Muscle layer of colon (tissue), 2 donors: Measurements from ENCODE around the gene DNER.
A peak's percentile ranks its signal among the peaks of the same experiment; 100 is the strongest.

ENCODE experiments used
- H3K27ac ChIP-seq: one replicate; pipeline ENCODE4 v1.7.0; 2013; ENCODE audit warnings: low read depth, mild to moderate bottlenecking, low read length, moderate library complexity
- H3K27me3 ChIP-seq, 2 donors: one replicate each; pipeline ENCODE4 v1.7.0; 2013; ENCODE audit warnings: low read length in 2 of 2, mild to moderate bottlenecking in 2 of 2; ENCODE audit not compliant: insufficient read depth in 2 of 2, control insufficient read depth in 1 of 2
- H3K36me3 ChIP-seq: one replicate; pipeline ENCODE4 v1.7.0; 2013; ENCODE audit warnings: mild to moderate bottlenecking, low read length; ENCODE audit not compliant: insufficient read depth
- H3K4me1 ChIP-seq: one replicate; pipeline ENCODE4 v1.7.0; 2013; ENCODE audit warnings: mild to moderate bottlenecking, low read length; ENCODE audit not compliant: insufficient read depth
- H3K4me3 ChIP-seq, 2 donors: one replicate each; pipeline ENCODE4 v1.7.0; 2013; ENCODE audit warnings: low read length in 2 of 2, low read depth in 1 of 2, mild to moderate bottlenecking in 1 of 2, moderate library complexity in 1 of 2
- H3K9ac ChIP-seq: one replicate; pipeline ENCODE4 v1.7.0; 2013; ENCODE audit warnings: low read length
- H3K9me3 ChIP-seq: one replicate; pipeline ENCODE4 v1.7.0; 2013; ENCODE audit warnings: mild to moderate bottlenecking, low read length
- donor health status: abdominal sarcoma.
- donor health status: Adenocarcinoma of cecum.

DNER gene

DNA sequence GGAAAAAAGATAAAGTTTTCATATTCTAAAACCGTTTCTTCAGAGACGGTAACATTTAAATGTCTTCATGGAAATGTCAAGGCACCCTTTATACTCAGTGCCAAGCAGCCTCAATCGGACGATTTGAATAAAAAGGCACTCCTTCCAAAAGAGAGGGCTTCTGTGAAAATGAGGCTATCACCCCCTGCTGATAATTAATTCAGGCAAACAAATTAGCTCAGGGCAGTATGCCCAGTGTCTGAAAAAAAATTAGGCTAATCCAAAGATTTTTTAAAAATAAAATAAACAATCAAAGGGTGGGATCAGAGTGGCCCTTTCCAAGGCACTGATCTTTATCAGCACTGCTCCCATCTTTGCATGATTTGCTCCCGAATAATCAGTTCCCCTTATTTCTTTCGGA is 292.3 kb downstream of the DNER start:
- Histone ChIP-seq H3K27me3 (no peaks in the 10 kb centered on the region), H3K9ac (no peak overlapping the region), H3K36me3 (no peaks in the 10 kb centered on the region), H3K4me1 (peaks cover 8% of the 10 kb centered on the region), H3K4me3 (no peak overlapping the region), H3K9me3 (no peaks in the 10 kb centered on the region), H3K27ac (no peak overlapping the region)

DNA sequence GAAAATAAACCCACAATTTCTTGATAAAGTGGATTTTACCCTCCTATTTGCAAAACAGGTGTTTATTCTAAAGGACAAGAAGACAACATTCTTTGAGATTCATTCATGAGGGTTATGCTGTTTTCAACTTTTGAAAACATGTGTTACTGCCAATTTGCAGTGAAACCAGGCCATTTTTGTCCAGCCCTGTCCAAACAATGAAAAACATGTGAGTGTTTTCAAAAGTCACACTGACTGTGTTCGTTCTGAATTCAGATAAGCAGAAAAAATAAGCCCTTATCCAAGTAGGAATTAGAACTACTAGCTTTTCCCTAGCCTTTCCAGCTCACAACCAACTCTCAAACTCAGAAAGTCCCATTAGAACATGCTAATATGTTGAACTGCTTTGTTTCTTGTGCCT is 295.2 kb downstream of the DNER start:
- H3K4me3 ChIP-seq: no peak overlapping the region
- H3K27me3 ChIP-seq: no peaks in the 10 kb centered on the region
- H3K36me3 ChIP-seq: no peaks in the 10 kb centered on the region
- peaks cover 21% of the 10 kb centered on the region for H3K4me1 ChIP-seq
- no peak overlapping the region for H3K9ac ChIP-seq
- no peaks in the 10 kb centered on the region for H3K9me3 ChIP-seq
- peak overlapping the region; percentile 36 for H3K27ac ChIP-seq

DNA sequence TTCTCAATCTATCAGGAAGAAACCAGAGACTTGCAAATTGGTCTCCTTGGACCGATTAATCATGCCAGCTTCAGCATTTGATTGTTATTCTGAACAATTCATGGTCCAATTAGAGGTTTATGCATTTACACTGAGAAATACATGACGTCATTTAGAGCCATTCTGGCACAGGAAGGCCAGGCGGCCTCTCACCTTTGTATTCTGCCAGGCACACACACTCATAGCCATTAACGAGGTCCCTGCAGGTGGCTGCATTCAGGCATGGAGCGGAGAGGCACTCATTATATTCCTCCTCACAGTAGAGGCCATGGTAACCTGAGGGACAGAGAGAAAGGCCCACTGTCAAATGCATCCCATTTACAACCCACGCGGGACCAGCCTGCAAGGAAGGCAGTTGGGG is 296.4 kb downstream of the DNER start:
- H3K4me1 ChIP-seq: peaks cover 21% of the 10 kb centered on the region
- no peak overlapping the region for H3K4me3 ChIP-seq
- H3K9me3 ChIP-seq: no peaks in the 10 kb centered on the region
- no peak overlapping the region for H3K9ac ChIP-seq
- H3K27ac ChIP-seq: no peak overlapping the region
- no peaks in the 10 kb centered on the region for H3K27me3 ChIP-seq
- no peaks in the 10 kb centered on the region for H3K36me3 ChIP-seq

DNA sequence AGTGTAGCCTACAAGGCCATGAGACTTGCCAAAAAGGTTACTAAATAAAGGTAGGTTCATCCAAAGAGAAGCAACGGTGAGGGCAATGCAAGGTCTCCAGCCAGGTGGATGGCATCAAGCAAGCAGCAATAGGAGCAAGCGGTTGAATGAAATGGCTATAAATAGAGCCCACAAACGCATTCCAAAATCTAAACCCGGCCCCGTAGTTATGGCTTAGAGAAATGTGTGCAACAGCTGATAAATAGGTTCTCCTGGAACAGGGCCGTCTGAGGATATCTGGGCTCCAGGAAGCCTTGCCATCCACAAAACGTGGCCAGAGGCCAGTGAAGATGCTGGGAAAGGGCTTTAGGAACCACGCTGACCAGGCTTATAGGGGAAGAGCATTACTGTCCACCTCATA is 297.2 kb downstream of the DNER start:
- Histone ChIP-seq H3K27ac (no peak overlapping the region), H3K4me3 (peak overlapping the region in 1 of 2 donors; percentile 10), H3K36me3 (no peaks in the 10 kb centered on the region), H3K4me1 (peaks cover 21% of the 10 kb centered on the region), H3K27me3 (no peaks in the 10 kb centered on the region), H3K9ac (no peak overlapping the region), H3K9me3 (no peaks in the 10 kb centered on the region)

DNA sequence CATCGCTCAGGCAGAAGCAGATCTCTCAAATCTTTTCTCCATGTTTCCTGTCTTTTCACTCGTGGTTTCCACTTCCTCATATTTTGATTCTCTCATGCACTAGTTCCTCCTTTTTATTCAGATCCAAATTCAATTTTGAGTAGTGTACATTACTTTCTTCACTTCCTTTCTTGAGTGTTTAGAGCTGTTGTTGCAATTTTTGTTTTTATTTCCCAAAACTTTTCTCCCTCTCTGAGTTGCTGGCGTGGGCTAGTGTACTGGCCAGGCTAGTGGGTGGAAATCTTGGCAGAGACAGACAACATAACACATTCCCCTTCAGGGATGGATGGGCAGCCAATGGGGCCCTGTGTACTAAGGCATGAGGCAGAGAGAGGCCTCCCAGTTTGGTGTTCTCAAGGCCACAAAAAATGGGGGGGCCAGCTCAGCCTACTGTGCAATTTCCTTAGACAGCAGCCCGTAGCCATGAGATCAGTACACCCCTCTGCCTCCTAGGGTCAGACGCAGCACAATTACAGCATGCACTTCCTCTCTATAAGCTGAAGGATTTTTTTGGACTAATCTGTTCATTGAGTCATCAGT is 298.1 kb downstream of the DNER start:
- Histone ChIP-seq H3K27ac (peak overlapping the region; percentile 32), H3K9ac (no peak overlapping the region)

DNA sequence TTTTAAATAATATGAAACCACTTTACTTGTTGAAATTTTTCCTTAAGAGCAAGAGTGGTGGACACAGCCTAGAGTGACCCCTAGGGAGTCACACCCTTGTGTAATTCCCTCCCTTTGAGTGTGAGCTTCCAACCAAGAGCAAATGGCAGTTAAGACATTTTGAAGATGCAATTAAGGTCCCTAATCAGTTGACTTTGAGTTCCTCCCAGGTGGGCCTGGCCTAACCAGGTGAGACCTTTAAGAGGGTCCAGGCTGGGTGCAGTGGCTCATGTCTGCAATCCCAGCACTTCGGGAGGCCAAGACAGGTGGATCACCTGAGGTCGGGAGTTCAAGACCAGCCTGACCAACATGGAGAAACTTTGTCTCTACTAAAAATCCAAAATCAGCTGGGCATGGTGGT is 299.7 kb downstream of the DNER start:
- H3K36me3 ChIP-seq: no peaks in the 10 kb centered on the region
- H3K9ac ChIP-seq: no peak overlapping the region
- H3K27ac ChIP-seq: no peak overlapping the region
- H3K9me3 ChIP-seq: no peaks in the 10 kb centered on the region
- H3K4me3 ChIP-seq: no peak overlapping the region
- H3K27me3 ChIP-seq: no peaks in the 10 kb centered on the region
- peaks cover 27% of the 10 kb centered on the region for H3K4me1 ChIP-seq

More for the DNA sequence above, 298.1 kb downstream of the DNER start:
- H3K36me3 ChIP-seq: no peaks in the 10 kb centered on the region
- H3K27me3 ChIP-seq: no peaks in the 10 kb centered on the region
- H3K4me1 ChIP-seq: peaks cover 21% of the 10 kb centered on the region
- no peaks in the 10 kb centered on the region for H3K9me3 ChIP-seq
- no peak overlapping the region for H3K4me3 ChIP-seq

DNA sequence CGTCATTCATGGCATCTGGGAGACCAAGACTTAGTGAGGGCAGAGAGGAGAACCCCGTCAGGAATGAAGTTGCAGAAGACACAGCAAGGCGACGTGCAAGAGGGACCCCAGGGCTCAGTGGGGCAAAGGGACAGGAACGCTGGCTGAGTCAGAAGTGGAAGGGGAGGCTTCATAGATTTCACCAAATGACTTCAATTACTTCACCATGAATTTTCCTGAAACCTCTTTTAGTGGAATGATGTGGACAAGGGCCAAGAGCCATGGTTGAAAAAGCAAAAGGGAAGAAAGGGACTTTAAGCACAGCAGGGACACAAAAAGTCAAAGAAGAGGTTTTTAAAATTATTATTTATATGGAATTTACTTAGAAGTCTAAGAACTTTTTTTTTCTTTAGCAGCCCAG is 301.7 kb downstream of the DNER start:
- no peak overlapping the region for H3K4me3 ChIP-seq
- no peaks in the 10 kb centered on the region for H3K9me3 ChIP-seq
- peaks cover 43% of the 10 kb centered on the region for H3K4me1 ChIP-seq
- H3K27me3 ChIP-seq: no peaks in the 10 kb centered on the region
- no peak overlapping the region for H3K9ac ChIP-seq
- no peaks in the 10 kb centered on the region for H3K36me3 ChIP-seq
- no peak overlapping the region for H3K27ac ChIP-seq

DNA sequence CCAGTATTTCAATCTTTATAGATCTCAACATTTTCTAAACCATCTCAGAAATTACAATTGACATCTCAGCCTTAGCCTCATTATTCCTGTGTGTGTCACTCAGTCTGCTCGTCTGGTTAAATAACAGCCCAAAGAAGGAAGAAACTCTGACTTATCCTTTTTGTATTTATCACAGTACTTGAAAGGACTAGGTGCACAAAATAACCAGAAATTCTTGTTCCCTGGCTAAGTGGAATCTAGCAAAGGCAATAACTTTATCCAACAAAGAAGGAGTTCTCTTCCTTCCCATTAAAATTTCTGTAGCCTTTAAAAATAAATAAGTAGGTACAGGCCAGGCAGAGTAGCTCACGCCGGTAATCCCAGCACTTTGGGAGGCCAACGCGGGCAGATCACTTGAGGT is 303.4 kb downstream of the DNER start:
- H3K27ac ChIP-seq: no peak overlapping the region
- no peak overlapping the region for H3K4me3 ChIP-seq
- no peak overlapping the region for H3K9ac ChIP-seq

DNA sequence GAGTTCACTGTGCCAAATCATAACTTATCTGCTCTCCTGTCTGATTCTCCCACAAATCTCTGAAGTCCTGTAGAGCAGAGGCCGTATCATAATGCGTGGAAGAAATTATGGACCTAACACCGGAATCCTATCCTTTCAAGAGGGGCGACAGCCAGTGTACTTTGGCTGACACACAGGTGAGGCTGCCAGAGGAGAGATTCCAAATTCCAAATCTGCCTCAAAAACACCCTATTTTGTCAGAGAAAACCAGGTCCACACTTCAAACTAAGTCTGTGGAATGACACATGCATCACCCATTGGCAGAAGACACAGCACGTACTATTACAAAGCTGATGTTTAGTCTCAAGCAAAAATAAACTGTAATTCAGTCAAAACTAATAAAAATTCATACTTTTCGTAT is 304.1 kb downstream of the DNER start:
- Histone ChIP-seq H3K9ac (no peak overlapping the region), H3K4me3 (no peak overlapping the region), H3K36me3 (no peaks in the 10 kb centered on the region), H3K27me3 (no peaks in the 10 kb centered on the region), H3K27ac (no peak overlapping the region), H3K9me3 (no peaks in the 10 kb centered on the region), H3K4me1 (peaks cover 39% of the 10 kb centered on the region)

More for the DNA sequence above, 303.4 kb downstream of the DNER start:
- H3K36me3 ChIP-seq: no peaks in the 10 kb centered on the region
- H3K4me1 ChIP-seq: peaks cover 40% of the 10 kb centered on the region
- no peaks in the 10 kb centered on the region for H3K27me3 ChIP-seq
- H3K9me3 ChIP-seq: no peaks in the 10 kb centered on the region

DNA sequence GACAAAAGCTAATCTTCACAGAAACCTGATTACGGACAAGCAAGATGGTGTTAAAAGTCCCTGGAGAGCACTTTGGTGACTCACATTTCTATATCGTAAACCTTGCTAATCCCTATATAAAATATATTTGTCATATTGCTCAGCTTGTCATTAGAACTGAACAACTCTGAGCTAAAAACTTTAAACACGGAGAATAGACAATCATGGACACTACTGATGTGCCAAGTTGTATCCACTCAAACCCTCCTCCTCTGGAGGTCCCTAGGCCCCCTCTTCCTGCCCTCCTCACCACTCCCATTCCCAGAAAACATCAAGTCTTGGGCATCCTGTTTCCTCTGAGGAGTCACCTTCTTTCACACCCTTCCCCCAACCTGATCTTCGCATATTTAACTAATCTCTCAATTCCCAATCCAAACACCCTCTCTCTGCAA is 304.6 kb downstream of the DNER start:
- no peaks in the 10 kb centered on the region for H3K9me3 ChIP-seq
- H3K27ac ChIP-seq: no peak overlapping the region
- no peak overlapping the region for H3K4me3 ChIP-seq
- H3K4me1 ChIP-seq: peaks cover 39% of the 10 kb centered on the region
- H3K27me3 ChIP-seq: no peaks in the 10 kb centered on the region
- no peak overlapping the region for H3K9ac ChIP-seq
- no peaks in the 10 kb centered on the region for H3K36me3 ChIP-seq

DNA sequence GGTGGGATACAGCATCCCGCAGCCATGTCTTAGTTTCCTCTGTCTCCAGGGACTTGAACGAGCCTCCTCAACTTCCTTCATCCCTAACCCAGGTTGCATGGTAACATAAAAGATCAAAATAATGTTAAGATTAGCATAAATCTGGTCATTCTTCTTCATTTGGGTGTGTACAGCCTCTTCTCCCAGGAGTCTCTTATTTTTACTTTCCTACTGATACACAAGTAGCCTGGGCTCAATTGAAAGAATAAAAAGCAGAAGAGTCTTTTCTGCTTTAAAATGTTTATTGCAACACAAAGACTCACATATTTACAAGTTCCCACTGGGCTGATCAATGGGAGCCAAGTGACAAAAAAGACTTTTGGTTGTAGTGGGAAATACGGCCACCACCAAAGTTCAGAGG is 305.4 kb downstream of the DNER start:
- Histone ChIP-seq H3K27me3 (no peaks in the 10 kb centered on the region), H3K27ac (no peak overlapping the region), H3K36me3 (no peaks in the 10 kb centered on the region), H3K9me3 (no peaks in the 10 kb centered on the region), H3K4me1 (peaks cover 39% of the 10 kb centered on the region), H3K9ac (no peak overlapping the region), H3K4me3 (no peak overlapping the region)

DNA sequence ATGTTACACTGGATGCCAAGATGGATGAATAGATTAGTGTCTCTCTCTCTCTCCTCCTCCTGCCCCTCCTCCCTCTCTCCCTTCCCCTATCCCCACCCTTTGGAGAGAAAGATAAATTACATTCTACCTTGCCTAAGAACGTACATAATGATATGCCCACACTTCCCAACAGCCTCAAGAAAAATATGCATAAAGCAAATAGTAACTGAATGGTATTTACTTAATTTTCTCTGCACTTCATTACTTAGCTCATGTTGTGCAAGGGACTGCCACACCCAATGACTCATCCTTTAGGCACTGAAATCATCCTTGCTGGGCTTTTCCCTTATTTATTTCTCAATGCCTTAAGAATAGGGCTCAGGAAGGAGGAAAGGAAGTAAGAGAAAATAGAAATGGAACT is 306.0 kb downstream of the DNER start:
- Histone ChIP-seq H3K4me1 (peaks cover 39% of the 10 kb centered on the region), H3K27ac (no peak overlapping the region), H3K9ac (no peak overlapping the region), H3K9me3 (no peaks in the 10 kb centered on the region), H3K27me3 (no peaks in the 10 kb centered on the region), H3K36me3 (no peaks in the 10 kb centered on the region), H3K4me3 (no peak overlapping the region)
